HEK293 (cell line): ENCODE results near the gene TMEM238.
"Not testable (repeated sequence)": the region's sequence is repeated elsewhere in the genome, so short reads cannot be mapped to it uniquely, and the experiment has no call there.

Experiments
- CTCF ChIA-PET: fragments of 350-600 bp; formaldehyde crosslinking; extraction: SDS; loops from one replicate; lab custom pipeline; 2021; ENCODE audit warnings: antibody characterized with exemption; lab: Yijun Ruan, JAX
- POLR2A ChIA-PET: fragments of 300-600 bp; formaldehyde crosslinking; extraction: SDS; loops from one replicate; lab custom pipeline; 2020; ENCODE audit warnings: antibody characterized with exemption, inconsistent platforms; lab: Yijun Ruan, JAX
- H3K27ac ChIP-seq: fragments of 200-500 bp; sonication (Bioruptor generic); 2 replicates; pipeline ENCODE4 v1.5.1; 2014; ENCODE audit warnings: low read depth, low read length, control low read depth, inconsistent platforms; ENCODE audit errors: extremely low read depth
- H3K36me3 ChIP-seq, 2 experiments: fragments of 200-500 bp in 1 of 2; sonication (Bioruptor generic) in 1 of 2; 1 replicate in 1 of 2; 2 replicates in 1 of 2; pipeline ENCODE4 v1.5.1; 2014 to 2017; ENCODE audit warnings: inconsistent platforms in 2 of 2, low read length in 2 of 2; ENCODE audit not compliant: control insufficient read depth in 2 of 2, insufficient read depth in 1 of 2
- H3K4me1 ChIP-seq: fragments of 200-500 bp; sonication (Bioruptor generic); 2 replicates; pipeline ENCODE4 v1.5.1; 2014; ENCODE audit warnings: mild to moderate bottlenecking, low read length, inconsistent platforms; ENCODE audit not compliant: control insufficient read depth, insufficient read depth
- H3K4me3 ChIP-seq: 2 replicates; pipeline ENCODE4 v1.5.1; 2011; ENCODE audit warnings: low read depth, mild to moderate bottlenecking, control low read depth, low read length, moderate library complexity
- H3K9me3 ChIP-seq: fragments of 200-500 bp; sonication (Bioruptor generic); 2 replicates; pipeline ENCODE4 v1.5.1; 2014; ENCODE audit warnings: low read depth, low read length, inconsistent platforms; ENCODE audit not compliant: control insufficient read depth, insufficient read depth
- HOXC10 ChIP-seq: sonication (generic); formaldehyde crosslinking; IDR thresholded peaks from 2 replicates; pipeline ENCODE4 v1.8.1; 2023; ENCODE audit warnings: mild to moderate bottlenecking, missing genetic modification reagents
- KLF10 ChIP-seq: fragments of 450-650 bp; IDR thresholded peaks from 2 replicates; pipeline ENCODE4 v1.5.1; 2018; ENCODE audit warnings: missing biosample characterization, mild to moderate bottlenecking, missing genetic modification characterization
- MEIS1 ChIP-seq: sonication (generic); formaldehyde crosslinking; IDR thresholded peaks from 2 replicates; pipeline ENCODE4 v1.8.1; 2022; ENCODE audit warnings: missing genetic modification reagents, mild to moderate bottlenecking, borderline replicate concordance
- SP2 ChIP-seq: fragments of 450-650 bp; formaldehyde crosslinking; IDR thresholded peaks from 2 replicates; pipeline ENCODE4 v1.5.1; 2016; ENCODE audit warnings: missing biosample characterization, missing genetic modification characterization
- YY1 ChIP-seq: fragments of 450-650 bp; formaldehyde crosslinking; IDR thresholded peaks from 2 replicates; pipeline ENCODE4 v1.5.1; 2018; ENCODE audit warnings: missing biosample characterization, missing genetic modification characterization
- ZBTB1 ChIP-seq: fragments of 450-650 bp; formaldehyde crosslinking; IDR thresholded peaks from 2 replicates; pipeline ENCODE4 v1.5.1; 2016; ENCODE audit warnings: missing biosample characterization, missing genetic modification characterization
- ZFHX2 ChIP-seq: fragments of 450-650 bp; formaldehyde crosslinking; conservative IDR thresholded peaks from 2 replicates; pipeline ENCODE4 v1.5.1; 2016; ENCODE audit warnings: missing biosample characterization, missing genetic modification characterization
- ZNF335 ChIP-seq: fragments of 450-650 bp; formaldehyde crosslinking; conservative IDR thresholded peaks from 2 replicates; pipeline ENCODE4 v1.5.1; 2016; ENCODE audit warnings: missing biosample characterization, missing genetic modification characterization
- ZNF426 ChIP-seq: fragments of 450-650 bp; formaldehyde crosslinking; IDR thresholded peaks from 2 replicates; pipeline ENCODE4 v1.5.1; 2017; ENCODE audit warnings: missing biosample characterization, missing genetic modification characterization, mild to moderate bottlenecking, inconsistent platforms, moderate library complexity
- ZNF530 ChIP-seq: fragments of 450-650 bp; formaldehyde crosslinking; IDR thresholded peaks from 2 replicates; pipeline ENCODE4 v1.5.1; 2016; ENCODE audit warnings: low read depth, missing biosample characterization, missing genetic modification characterization
- ZNF549 ChIP-seq: fragments of 450-650 bp; IDR thresholded peaks from 2 replicates; pipeline ENCODE4 v1.5.1; 2018; ENCODE audit warnings: missing biosample characterization, missing genetic modification characterization, mild to moderate bottlenecking, inconsistent platforms, moderate library complexity
- ZNF626 ChIP-seq: fragments of 450-650 bp; sonication (Bioruptor Pico); formaldehyde crosslinking; IDR thresholded peaks from 2 replicates; pipeline ENCODE4 v1.5.1; 2018; ENCODE audit warnings: missing biosample characterization, missing genetic modification characterization, inconsistent platforms
- ZNF677 ChIP-seq: fragments of 450-650 bp; IDR thresholded peaks from 2 replicates; pipeline ENCODE4 v1.5.0; 2018; ENCODE audit warnings: missing biosample characterization, mild to moderate bottlenecking, missing genetic modification characterization, moderate library complexity
- ZNF747 ChIP-seq: fragments of 450-650 bp; formaldehyde crosslinking; IDR thresholded peaks from 2 replicates; pipeline ENCODE4 v1.5.1; 2016; ENCODE audit warnings: missing biosample characterization, missing genetic modification characterization
- ZSCAN23 ChIP-seq: fragments of 450-650 bp; formaldehyde crosslinking; IDR thresholded peaks from 2 replicates; pipeline ENCODE4 v1.5.1; 2016; ENCODE audit warnings: missing biosample characterization, missing genetic modification characterization
- ZSCAN30 ChIP-seq: fragments of 450-650 bp; IDR thresholded peaks from 2 replicates; pipeline ENCODE4 v1.5.1; 2018; ENCODE audit warnings: missing biosample characterization, mild to moderate bottlenecking, missing genetic modification characterization, moderate library complexity
- TF ChIP-seq, protein P1 (sequence below): fragments of 450-650 bp; IDR thresholded peaks from 2 replicates; pipeline ENCODE4 v1.5.1; 2018; ENCODE audit warnings: missing biosample characterization, missing genetic modification characterization
- TF ChIP-seq, protein P2 (sequence below): fragments of 450-650 bp; formaldehyde crosslinking; IDR thresholded peaks from 2 replicates; pipeline ENCODE4 v1.5.1; 2017; ENCODE audit warnings: missing biosample characterization, missing genetic modification characterization
- TF ChIP-seq, protein P3 (sequence below): fragments of 450-650 bp; IDR thresholded peaks from 2 replicates; pipeline ENCODE4 v1.5.1; 2018; ENCODE audit warnings: missing biosample characterization, mild to moderate bottlenecking, missing genetic modification characterization
- TF ChIP-seq, protein P4 (sequence below): fragments of 450-650 bp; formaldehyde crosslinking; IDR thresholded peaks from 2 replicates; pipeline ENCODE4 v1.5.1; 2017; ENCODE audit warnings: missing biosample characterization, missing genetic modification characterization
- TF ChIP-seq, protein P5 (sequence below): fragments of 450-650 bp; formaldehyde crosslinking; IDR thresholded peaks from 2 replicates; pipeline ENCODE4 v1.5.1; 2016; ENCODE audit warnings: missing biosample characterization, missing genetic modification characterization
- TF ChIP-seq, protein P6 (sequence below): fragments of 450-650 bp; formaldehyde crosslinking; IDR thresholded peaks from 2 replicates; pipeline ENCODE4 v1.5.1; 2017; ENCODE audit warnings: missing biosample characterization, missing genetic modification characterization
- TF ChIP-seq, protein P7 (sequence below): fragments of 450-650 bp; formaldehyde crosslinking; IDR thresholded peaks from 2 replicates; pipeline ENCODE4 v1.5.1; 2017; ENCODE audit warnings: missing biosample characterization, mild to moderate bottlenecking, missing genetic modification characterization, moderate library complexity

Gene TMEM238

DNA sequence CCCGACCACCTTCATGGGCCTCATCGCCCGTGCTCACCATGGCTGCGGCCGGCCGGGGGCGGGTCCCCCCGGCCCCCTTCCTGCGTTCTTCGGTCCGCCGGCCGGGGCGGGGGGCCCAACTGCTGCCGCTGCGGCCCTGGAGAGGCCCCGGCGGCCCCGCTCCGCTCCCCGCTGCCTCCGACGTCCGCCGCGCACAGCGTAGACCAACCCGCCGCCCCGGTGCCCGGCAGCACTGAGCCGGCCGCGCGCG lies 23.4 kb upstream of the TMEM238 start, which contains the start of gene UBE2S:
TSS of gene UBE2S (minus strand) at position 239 of the 250 bp plus-strand sequence. CDS start at position 40, 199 bp downstream.
- CTCF ChIA-PET, H3K4me1 ChIP-seq, H3K9me3 ChIP-seq: not testable (repeated sequence)
- peaks cover 33 to 44% of the 10 kb centered on the region in 2 experiments for H3K36me3 ChIP-seq
- H3K27ac ChIP-seq = peak within 1 kb of the TSS; percentile 99
- TF ChIP-seq, protein P1, sequence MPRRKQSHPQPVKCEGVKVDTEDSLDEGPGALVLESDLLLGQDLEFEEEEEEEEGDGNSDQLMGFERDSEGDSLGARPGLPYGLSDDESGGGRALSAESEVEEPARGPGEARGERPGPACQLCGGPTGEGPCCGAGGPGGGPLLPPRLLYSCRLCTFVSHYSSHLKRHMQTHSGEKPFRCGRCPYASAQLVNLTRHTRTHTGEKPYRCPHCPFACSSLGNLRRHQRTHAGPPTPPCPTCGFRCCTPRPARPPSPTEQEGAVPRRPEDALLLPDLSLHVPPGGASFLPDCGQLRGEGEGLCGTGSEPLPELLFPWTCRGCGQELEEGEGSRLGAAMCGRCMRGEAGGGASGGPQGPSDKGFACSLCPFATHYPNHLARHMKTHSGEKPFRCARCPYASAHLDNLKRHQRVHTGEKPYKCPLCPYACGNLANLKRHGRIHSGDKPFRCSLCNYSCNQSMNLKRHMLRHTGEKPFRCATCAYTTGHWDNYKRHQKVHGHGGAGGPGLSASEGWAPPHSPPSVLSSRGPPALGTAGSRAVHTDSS (tag by site-specific recombination) = 0 out of 2 replicates have a peak, but pooled peaks have one; percentile 13
- TF ChIP-seq ZSCAN30 (tag by site-specific recombination) (peak; percentile 52; the same call in 1 of the 2 replicates), HOXC10 (0 out of 2 replicates have a peak, but pooled peaks have one; percentile 89), MEIS1 (0 out of 2 replicates have a peak, but pooled peaks have one; percentile 29), ZNF626 (tag by site-specific recombination) (0 out of 2 replicates have a peak, but pooled peaks have one; percentile 41), YY1 (tag by site-specific recombination) (peak; percentile 2; the same call in 1 of the 2 replicates), ZNF549 (peak; percentile 8; the same call in 1 of the 2 replicates)
- TF ChIP-seq, protein P2, sequence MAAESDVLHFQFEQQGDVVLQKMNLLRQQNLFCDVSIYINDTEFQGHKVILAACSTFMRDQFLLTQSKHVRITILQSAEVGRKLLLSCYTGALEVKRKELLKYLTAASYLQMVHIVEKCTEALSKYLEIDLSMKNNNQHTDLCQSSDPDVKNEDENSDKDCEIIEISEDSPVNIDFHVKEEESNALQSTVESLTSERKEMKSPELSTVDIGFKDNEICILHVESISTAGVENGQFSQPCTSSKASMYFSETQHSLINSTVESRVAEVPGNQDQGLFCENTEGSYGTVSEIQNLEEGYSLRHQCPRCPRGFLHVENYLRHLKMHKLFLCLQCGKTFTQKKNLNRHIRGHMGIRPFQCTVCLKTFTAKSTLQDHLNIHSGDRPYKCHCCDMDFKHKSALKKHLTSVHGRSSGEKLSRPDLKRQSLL (tag by site-specific recombination) = 0 out of 2 replicates have a peak, but pooled peaks have one; percentile 8
- TF ChIP-seq, protein P3, sequence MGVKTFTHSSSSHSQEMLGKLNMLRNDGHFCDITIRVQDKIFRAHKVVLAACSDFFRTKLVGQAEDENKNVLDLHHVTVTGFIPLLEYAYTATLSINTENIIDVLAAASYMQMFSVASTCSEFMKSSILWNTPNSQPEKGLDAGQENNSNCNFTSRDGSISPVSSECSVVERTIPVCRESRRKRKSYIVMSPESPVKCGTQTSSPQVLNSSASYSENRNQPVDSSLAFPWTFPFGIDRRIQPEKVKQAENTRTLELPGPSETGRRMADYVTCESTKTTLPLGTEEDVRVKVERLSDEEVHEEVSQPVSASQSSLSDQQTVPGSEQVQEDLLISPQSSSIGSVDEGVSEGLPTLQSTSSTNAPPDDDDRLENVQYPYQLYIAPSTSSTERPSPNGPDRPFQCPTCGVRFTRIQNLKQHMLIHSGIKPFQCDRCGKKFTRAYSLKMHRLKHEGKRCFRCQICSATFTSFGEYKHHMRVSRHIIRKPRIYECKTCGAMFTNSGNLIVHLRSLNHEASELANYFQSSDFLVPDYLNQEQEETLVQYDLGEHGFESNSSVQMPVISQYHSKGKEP = 0 out of 2 replicates have a peak, but pooled peaks have one; percentile 3
- H3K4me3 ChIP-seq = peak within 1 kb of the TSS; percentile 96
- POLR2A ChIA-PET = interaction anchor here (0.6 to 3.4 kb wide), 66 partner anchors 8 to 959 kb away, joined by 3 to 78 read pairs (median 5); partner anchors contain the start of genes BRSK1, CCDC106, DNAAF3 and FIZ1

DNA sequence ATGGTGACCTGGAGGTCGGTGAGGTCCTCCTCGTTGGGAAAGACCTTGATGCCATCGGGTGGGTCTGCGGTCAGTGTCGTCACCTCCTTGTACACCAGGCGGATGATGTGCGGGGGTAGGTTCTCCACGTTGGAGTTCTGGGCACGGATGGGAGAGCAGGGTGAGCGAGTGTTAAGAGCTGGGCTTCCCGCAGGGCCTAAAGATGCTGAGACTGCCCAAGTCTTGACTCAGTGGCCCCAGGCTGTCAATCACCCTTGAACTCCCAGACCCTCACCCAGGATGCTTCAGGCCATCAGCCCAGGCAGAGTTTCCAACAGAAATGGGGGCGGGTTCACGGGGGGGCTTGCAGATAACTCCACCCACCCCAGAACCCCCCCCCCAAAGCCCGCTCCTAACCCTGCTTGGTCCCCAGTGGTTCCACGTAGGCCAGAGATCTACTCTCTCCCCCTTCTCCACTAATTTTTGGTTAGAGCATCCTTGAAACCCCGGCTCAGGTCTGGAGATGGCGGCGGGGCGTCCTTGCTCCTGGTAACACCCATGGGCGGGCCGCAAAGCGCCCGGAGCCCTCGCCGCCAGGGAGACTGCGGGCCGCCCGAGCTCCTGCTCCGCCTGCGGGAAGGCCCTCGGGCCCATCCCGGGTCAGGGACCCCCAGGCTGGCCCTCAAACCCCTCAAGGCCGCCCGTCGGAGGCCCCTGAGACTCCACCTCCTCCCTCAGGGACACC lies 22.9 kb upstream of the TMEM238 start:
- ChIA-PET CTCF (interaction anchor here (0.6 kb wide), 2 partner anchors 38 to 56 kb away, joined by 3 read pairs; no protein-coding TSS in a partner anchor), POLR2A (interaction anchor here (0.5 to 3.4 kb wide), 50 partner anchors 8 to 290 kb away, joined by 3 to 78 read pairs (median 6); partner anchors contain the start of genes BRSK1, CCDC106, DNAAF3 and FIZ1)
- H3K27ac ChIP-seq = peak overlapping the region; percentile 99
- H3K4me1 ChIP-seq = peaks cover 9% of the 10 kb centered on the region
- no peaks in the 10 kb centered on the region for H3K9me3 ChIP-seq
- H3K4me3 ChIP-seq = peak overlapping the region; percentile 96
- peaks cover 38 to 49% of the 10 kb centered on the region in 2 experiments for H3K36me3 ChIP-seq
- no peak for TF ChIP-seq ZNF426
- no peak for TF ChIP-seq ZBTB1 (tag by site-specific recombination)
- TF ChIP-seq KLF10 = no peak
- TF ChIP-seq YY1 (tag by site-specific recombination) = 0 out of 2 replicates have a peak, but pooled peaks have one; percentile 35
- TF ChIP-seq, protein P4, sequence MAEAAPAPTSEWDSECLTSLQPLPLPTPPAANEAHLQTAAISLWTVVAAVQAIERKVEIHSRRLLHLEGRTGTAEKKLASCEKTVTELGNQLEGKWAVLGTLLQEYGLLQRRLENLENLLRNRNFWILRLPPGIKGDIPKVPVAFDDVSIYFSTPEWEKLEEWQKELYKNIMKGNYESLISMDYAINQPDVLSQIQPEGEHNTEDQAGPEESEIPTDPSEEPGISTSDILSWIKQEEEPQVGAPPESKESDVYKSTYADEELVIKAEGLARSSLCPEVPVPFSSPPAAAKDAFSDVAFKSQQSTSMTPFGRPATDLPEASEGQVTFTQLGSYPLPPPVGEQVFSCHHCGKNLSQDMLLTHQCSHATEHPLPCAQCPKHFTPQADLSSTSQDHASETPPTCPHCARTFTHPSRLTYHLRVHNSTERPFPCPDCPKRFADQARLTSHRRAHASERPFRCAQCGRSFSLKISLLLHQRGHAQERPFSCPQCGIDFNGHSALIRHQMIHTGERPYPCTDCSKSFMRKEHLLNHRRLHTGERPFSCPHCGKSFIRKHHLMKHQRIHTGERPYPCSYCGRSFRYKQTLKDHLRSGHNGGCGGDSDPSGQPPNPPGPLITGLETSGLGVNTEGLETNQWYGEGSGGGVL (tag by site-specific recombination) = peak; percentile 55; the same call in 1 of the 2 replicates
- no peak for TF ChIP-seq ZSCAN23 (tag by site-specific recombination)
- peak; percentile 31; the same call in 1 of the 2 replicates for TF ChIP-seq ZNF335 (tag by site-specific recombination)
- TF ChIP-seq, protein P5, sequence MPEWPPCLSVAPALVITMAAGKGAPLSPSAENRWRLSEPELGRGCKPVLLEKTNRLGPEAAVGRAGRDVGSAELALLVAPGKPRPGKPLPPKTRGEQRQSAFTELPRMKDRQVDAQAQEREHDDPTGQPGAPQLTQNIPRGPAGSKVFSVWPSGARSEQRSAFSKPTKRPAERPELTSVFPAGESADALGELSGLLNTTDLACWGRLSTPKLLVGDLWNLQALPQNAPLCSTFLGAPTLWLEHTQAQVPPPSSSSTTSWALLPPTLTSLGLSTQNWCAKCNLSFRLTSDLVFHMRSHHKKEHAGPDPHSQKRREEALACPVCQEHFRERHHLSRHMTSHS (tag by site-specific recombination) = no peak
- no peak for TF ChIP-seq ZNF747 (tag by site-specific recombination)
- no peak for TF ChIP-seq ZNF530 (tag by site-specific recombination)
- TF ChIP-seq ZFHX2 (tag by site-specific recombination) = peak; percentile 27; the same call in 1 of the 2 replicates
- peak; percentile 6 for TF ChIP-seq SP2 (tag by site-specific recombination)
- TF ChIP-seq, protein P6, sequence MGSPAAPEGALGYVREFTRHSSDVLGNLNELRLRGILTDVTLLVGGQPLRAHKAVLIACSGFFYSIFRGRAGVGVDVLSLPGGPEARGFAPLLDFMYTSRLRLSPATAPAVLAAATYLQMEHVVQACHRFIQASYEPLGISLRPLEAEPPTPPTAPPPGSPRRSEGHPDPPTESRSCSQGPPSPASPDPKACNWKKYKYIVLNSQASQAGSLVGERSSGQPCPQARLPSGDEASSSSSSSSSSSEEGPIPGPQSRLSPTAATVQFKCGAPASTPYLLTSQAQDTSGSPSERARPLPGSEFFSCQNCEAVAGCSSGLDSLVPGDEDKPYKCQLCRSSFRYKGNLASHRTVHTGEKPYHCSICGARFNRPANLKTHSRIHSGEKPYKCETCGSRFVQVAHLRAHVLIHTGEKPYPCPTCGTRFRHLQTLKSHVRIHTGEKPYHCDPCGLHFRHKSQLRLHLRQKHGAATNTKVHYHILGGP = no peak
- TF ChIP-seq ZNF677 (tag by site-specific recombination) = no peak
- TF ChIP-seq, protein P7, sequence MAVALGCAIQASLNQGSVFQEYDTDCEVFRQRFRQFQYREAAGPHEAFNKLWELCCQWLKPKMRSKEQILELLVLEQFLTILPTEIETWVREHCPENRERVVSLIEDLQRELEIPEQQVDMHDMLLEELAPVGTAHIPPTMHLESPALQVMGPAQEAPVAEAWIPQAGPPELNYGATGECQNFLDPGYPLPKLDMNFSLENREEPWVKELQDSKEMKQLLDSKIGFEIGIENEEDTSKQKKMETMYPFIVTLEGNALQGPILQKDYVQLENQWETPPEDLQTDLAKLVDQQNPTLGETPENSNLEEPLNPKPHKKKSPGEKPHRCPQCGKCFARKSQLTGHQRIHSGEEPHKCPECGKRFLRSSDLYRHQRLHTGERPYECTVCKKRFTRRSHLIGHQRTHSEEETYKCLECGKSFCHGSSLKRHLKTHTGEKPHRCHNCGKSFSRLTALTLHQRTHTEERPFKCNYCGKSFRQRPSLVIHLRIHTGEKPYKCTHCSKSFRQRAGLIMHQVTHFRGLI (tag by site-specific recombination) = no peak
